Measurements from ENCODE around the gene CRIP1. TPM values are rescaled to one million over a fixed set of nuclear protein-coding genes. Genes with fewer than 3 reads are reported as not detected.

Gene CRIP1
- total RNA-seq, 1 donor from 2014 or later, result 29.5 TPM

DNA sequence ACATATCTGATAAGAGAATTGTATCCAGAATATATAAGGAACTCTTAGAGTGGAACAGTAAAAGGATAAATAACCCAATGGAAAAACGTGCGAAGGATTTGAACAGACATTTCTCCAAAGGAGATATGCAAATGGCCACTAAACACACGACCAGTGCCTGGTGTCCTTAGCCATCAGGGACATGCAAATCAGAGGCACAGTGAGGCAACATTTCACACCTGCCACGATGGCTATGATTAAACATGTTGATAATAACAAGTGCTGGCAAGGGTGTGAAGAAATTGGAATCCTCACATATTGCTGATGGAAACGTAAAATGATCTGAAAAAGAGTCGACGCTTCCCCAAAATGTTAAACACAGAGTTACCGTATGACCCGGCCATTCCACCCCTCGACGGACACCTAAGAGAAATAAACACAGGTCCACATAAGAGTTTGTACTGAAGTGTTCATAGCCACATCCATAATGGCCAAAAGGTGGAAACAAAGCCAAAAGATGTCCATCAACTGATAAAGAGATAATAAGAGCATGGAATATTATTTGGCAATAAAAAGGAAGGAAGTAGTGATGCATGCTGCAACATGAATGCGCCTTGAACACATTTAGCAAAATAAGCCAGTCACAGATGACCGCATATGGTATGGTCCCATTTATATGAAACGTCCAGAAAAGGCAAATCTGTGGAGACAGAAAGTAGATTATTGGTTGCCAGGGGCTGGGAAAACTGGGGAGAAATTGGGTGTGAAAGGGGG is 33.4 kb downstream of the CRIP1 start:
- H3K27me3 Mint-ChIP-seq (ENCODE audit: low read depth, unreplicated experiment), result peaks cover 60% of the 10 kb centered on the region
- no peak for FAIRE-seq
- Histone ChIP-seq H4K20me1 (ENCODE audit: insufficient read depth, low read length) (no peaks in the 10 kb centered on the region), H3K27me3 (ENCODE audit: insufficient read depth, low read length) (no peaks in the 10 kb centered on the region), H3K79me2 (ENCODE audit: insufficient read depth, low read length) (no peaks in the 10 kb centered on the region), H2AFZ (ENCODE audit: low read depth, low read length) (no peak overlapping the region), H3K4me1 (ENCODE audit: insufficient read depth, low read length) (no peaks in the 10 kb centered on the region), H3K9me3 (ENCODE audit: insufficient read depth, low read depth, low read length) (no peaks in the 10 kb centered on the region), H3K36me3 (ENCODE audit: insufficient read depth, low read length) (no peaks in the 10 kb centered on the region), H3K4me3 (ENCODE audit: insufficient read depth, low read depth, low read length) (no peak overlapping the region), H3K4me2 (ENCODE audit: low read length) (no peak overlapping the region), H3K9ac (ENCODE audit: low read length) (no peak overlapping the region), H3K27ac (ENCODE audit: low read depth, low read length) (no peak overlapping the region)
- H3K4me1 Mint-ChIP-seq (ENCODE audit: low read depth, unreplicated experiment), result peaks cover 3% of the 10 kb centered on the region
- DNase-seq (ENCODE audit: low read depth), result no peak
- H3K27ac Mint-ChIP-seq (ENCODE audit: unreplicated experiment), result no peak overlapping the region
- peaks cover 8% of the 10 kb centered on the region for H3K9me3 Mint-ChIP-seq (ENCODE audit: unreplicated experiment)
- no peaks in the 10 kb centered on the region for H3K36me3 Mint-ChIP-seq (ENCODE audit: low read depth, unreplicated experiment)
- H3K4me3 Mint-ChIP-seq (ENCODE audit: unreplicated experiment), result no peak overlapping the region
- no peak for TF ChIP-seq EZH2 (IDR thresholded peaks at IDR 0.05; ENCODE audit: insufficient read depth, low read length)
- TF ChIP-seq, protein P1, sequence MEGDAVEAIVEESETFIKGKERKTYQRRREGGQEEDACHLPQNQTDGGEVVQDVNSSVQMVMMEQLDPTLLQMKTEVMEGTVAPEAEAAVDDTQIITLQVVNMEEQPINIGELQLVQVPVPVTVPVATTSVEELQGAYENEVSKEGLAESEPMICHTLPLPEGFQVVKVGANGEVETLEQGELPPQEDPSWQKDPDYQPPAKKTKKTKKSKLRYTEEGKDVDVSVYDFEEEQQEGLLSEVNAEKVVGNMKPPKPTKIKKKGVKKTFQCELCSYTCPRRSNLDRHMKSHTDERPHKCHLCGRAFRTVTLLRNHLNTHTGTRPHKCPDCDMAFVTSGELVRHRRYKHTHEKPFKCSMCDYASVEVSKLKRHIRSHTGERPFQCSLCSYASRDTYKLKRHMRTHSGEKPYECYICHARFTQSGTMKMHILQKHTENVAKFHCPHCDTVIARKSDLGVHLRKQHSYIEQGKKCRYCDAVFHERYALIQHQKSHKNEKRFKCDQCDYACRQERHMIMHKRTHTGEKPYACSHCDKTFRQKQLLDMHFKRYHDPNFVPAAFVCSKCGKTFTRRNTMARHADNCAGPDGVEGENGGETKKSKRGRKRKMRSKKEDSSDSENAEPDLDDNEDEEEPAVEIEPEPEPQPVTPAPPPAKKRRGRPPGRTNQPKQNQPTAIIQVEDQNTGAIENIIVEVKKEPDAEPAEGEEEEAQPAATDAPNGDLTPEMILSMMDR (IDR thresholded peaks at IDR 0.05; ENCODE audit: insufficient read depth, low read depth, low read length), result no peak

DNA sequence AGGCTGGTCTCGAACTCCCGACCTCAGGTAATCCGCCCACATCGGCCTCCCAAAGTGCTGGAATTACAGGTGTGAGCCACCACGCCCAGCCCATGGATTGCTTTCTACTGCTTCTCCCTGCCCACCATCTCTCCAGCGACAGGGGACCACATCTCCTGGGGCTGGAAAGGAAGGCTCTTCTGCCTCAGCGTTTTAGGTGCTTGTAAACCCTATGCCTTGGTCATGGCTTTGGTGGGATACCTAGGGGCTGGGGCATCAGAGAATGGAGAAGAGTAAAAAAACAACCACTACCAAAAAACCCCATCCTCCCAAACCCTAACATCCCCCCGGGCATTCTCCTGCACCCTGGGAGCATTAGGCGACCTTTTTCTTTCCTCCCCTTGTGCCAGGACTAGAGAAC is 38.6 kb downstream of the CRIP1 start:
- Histone ChIP-seq H2AFZ (ENCODE audit: low read depth, low read length) (no peak overlapping the region), H3K27ac (ENCODE audit: low read depth, low read length) (no peak overlapping the region), H3K4me3 (ENCODE audit: insufficient read depth, low read depth, low read length) (no peak overlapping the region), H3K9me3 (ENCODE audit: insufficient read depth, low read depth, low read length) (no peaks in the 10 kb centered on the region), H3K9ac (ENCODE audit: low read length) (no peak overlapping the region), H3K27me3 (ENCODE audit: insufficient read depth, low read length) (no peaks in the 10 kb centered on the region), H3K79me2 (ENCODE audit: insufficient read depth, low read length) (no peaks in the 10 kb centered on the region), H4K20me1 (ENCODE audit: insufficient read depth, low read length) (no peaks in the 10 kb centered on the region), H3K4me2 (ENCODE audit: low read length) (no peak overlapping the region), H3K36me3 (ENCODE audit: insufficient read depth, low read length) (no peaks in the 10 kb centered on the region), H3K4me1 (ENCODE audit: insufficient read depth, low read length) (peaks cover 7% of the 10 kb centered on the region)
- H3K9me3 Mint-ChIP-seq (ENCODE audit: unreplicated experiment), result peaks cover 2% of the 10 kb centered on the region
- FAIRE-seq, result no peak
- DNase-seq (ENCODE audit: low read depth), result no peak
- no peaks in the 10 kb centered on the region for H3K4me1 Mint-ChIP-seq (ENCODE audit: low read depth, unreplicated experiment)
- H3K27me3 Mint-ChIP-seq (ENCODE audit: low read depth, unreplicated experiment), result peaks cover 34% of the 10 kb centered on the region
- H3K4me3 Mint-ChIP-seq (ENCODE audit: unreplicated experiment), result no peak overlapping the region
- H3K36me3 Mint-ChIP-seq (ENCODE audit: low read depth, unreplicated experiment), result no peaks in the 10 kb centered on the region
- no peak for TF ChIP-seq EZH2 (IDR thresholded peaks at IDR 0.05; ENCODE audit: insufficient read depth, low read length)
- TF ChIP-seq, protein P1 (IDR thresholded peaks at IDR 0.05; ENCODE audit: insufficient read depth, low read depth, low read length), result no peak
- no peak overlapping the region for H3K27ac Mint-ChIP-seq (ENCODE audit: unreplicated experiment)
